ENCODE data around the gene C17orf50. TPM values are rescaled to one million over a fixed set of nuclear protein-coding genes. Genes with fewer than 3 reads are reported as not detected.

Gene C17orf50
- total and polyA plus RNA-seq, 2 of the 13 experiments (the other 11 are each of a cell fraction or from before 2014, with no cell fraction given): not detected

GRCh38 chr17:35745749-35746320, 14.9 kb upstream of the C17orf50 start:
- H4K20me1 ChIP-seq (ENCODE audit: insufficient read depth, low read length): no peaks in the 10 kb centered on the region
- H3K4me1 ChIP-seq (ENCODE audit: insufficient read depth, low read length): peaks cover 20% of the 10 kb centered on the region
- no TSS peak for BruUV-seq (replicated peaks)
- H3K79me2 ChIP-seq (ENCODE audit: insufficient read depth, low read length): no peaks in the 10 kb centered on the region
- no peak for TF ChIP-seq MTA1 (CRISPR knock-in tag; IDR thresholded peaks at IDR 0.05; ENCODE audit: borderline replicate concordance)
- intact Hi-C loops (cut with micrococcal nuclease; ENCODE audit: unreplicated experiment): loop anchor here (5.0 kb wide), 1 partner anchor 189 kb away; no protein-coding TSS in a partner anchor
- H3K9ac ChIP-seq (ENCODE audit: insufficient read depth, low read depth, low read length): no peak overlapping the region
- H2AFZ ChIP-seq (ENCODE audit: low read length): no peak overlapping the region
- ATAC-seq (no peak), FAIRE-seq (no peak), DNase-seq (ENCODE audit: low spot score) (no peak)
- POLR2A ChIA-PET: no interaction called here
- peaks cover 3 to 53% of the 10 kb centered on the region in 2 experiments; a peak in 4 of 5 replicates for H3K27me3 ChIP-seq (ENCODE audit: control insufficient read depth in 1 of 2, insufficient read depth in 2 of 2, low read length in 2 of 2)
- no peaks in the 10 kb centered on the region for H3K9me3 ChIP-seq (ENCODE audit: low read length)
- WGBS (ENCODE audit: low lambda C conversion rate): 6% methylated on average over 7 of the region's 15 CpGs
- no peak overlapping the region for H3K27ac ChIP-seq (ENCODE audit: extremely low read length, insufficient read depth, low read length)
- H3K4me2 ChIP-seq (ENCODE audit: low read depth, low read length): no peak overlapping the region
- no peak overlapping the region for H3K4me3 ChIP-seq (replicated peaks in 1 of 3; ENCODE audit: insufficient read depth in 1 of 3, low read depth in 2 of 3, low read length in 3 of 3)
- CTCF ChIA-PET (ENCODE audit: low intra/inter-chr PET ratio, low total read pairs): interaction anchor here (2.8 kb wide), 1 partner anchor 132 kb away, joined by 54 read pairs; no protein-coding TSS in a partner anchor
- no peaks in the 10 kb centered on the region for H3K36me3 ChIP-seq (replicated peaks in 1 of 2; ENCODE audit: control insufficient read depth in 1 of 2, insufficient read depth in 2 of 2, low read length in 2 of 2)
- in situ Hi-C loops (cut with HindIII; ENCODE audit: extremely low pct_ligation_motif_present, low pct_unique_long_range_greater_than_20kb): loop anchor here (5.0 to 25.0 kb wide), 3 partner anchors 134 to 434 kb away; no protein-coding TSS in a partner anchor

DNA sequence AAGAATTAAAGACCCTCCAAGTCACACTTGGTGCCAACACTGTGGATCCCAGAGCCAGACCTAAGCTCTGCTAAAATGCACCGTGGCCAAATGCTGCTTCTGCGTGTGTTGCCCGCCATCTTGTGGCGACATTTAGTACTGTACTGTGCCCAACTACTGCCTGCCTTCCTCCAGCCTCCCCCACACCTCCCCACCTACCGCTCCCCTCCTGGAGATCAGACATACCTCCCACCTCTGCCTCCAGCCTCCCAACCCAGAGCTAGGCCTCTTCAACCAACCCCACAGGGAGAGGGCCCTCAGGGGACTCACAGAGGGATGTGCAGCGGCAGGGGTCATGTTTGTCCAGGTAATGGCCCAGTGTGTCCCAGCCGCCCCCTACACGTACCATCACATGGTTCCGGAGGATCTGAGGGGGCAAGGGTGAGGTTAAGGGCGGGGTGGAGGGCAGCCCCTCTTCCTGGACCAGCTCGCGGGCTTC, 13.1 kb upstream of the C17orf50 start:
- peak; percentile 80 for ATAC-seq
- no peak overlapping the region for H2AFZ ChIP-seq (ENCODE audit: low read length)
- FAIRE-seq: no peak
- no peak overlapping the region for H3K27ac ChIP-seq (ENCODE audit: extremely low read length, insufficient read depth, low read length)
- no peaks in the 10 kb centered on the region for H3K79me2 ChIP-seq (ENCODE audit: insufficient read depth, low read length)
- CTCF ChIA-PET (ENCODE audit: low intra/inter-chr PET ratio, low total read pairs): interaction anchor here (0.9 to 2.8 kb wide), 3 partner anchors 17 to 435 kb away, joined by 3 to 54 read pairs (median 4); no protein-coding TSS in a partner anchor
- in situ Hi-C loops (cut with HindIII; ENCODE audit: extremely low pct_ligation_motif_present, low pct_unique_long_range_greater_than_20kb) (loop anchor here (5.0 to 25.0 kb wide), 3 partner anchors 135 to 435 kb away; no protein-coding TSS in a partner anchor), intact Hi-C loops (cut with micrococcal nuclease; ENCODE audit: unreplicated experiment) (loop anchor here (1.0 to 5.0 kb wide), 2 partner anchors 134 to 190 kb away; no protein-coding TSS in a partner anchor)
- no peak overlapping the region; the same call in 1 of the 2 replicates for H3K4me2 ChIP-seq (ENCODE audit: low read depth, low read length)
- peaks cover 3 to 62% of the 10 kb centered on the region in 2 experiments; a peak in 4 of 5 replicates for H3K27me3 ChIP-seq (ENCODE audit: control insufficient read depth in 1 of 2, insufficient read depth in 2 of 2, low read length in 2 of 2)
- no peak overlapping the region for H3K9ac ChIP-seq (ENCODE audit: insufficient read depth, low read depth, low read length)
- no TSS peak for BruUV-seq (replicated peaks)
- H3K4me3 ChIP-seq (replicated peaks in 1 of 3; ENCODE audit: insufficient read depth in 1 of 3, low read depth in 2 of 3, low read length in 3 of 3): peak overlapping the region in 1 of 3 experiments; percentile 4; a peak in 1 of 6 replicates
- DNase-seq (ENCODE audit: low spot score): peak; percentile 54
- POLR2A ChIA-PET: interaction anchor here (0.9 to 1.9 kb wide), 3 partner anchors 16 to 133 kb away, joined by 3 to 5 read pairs (median 3); partner anchors contain the start of genes RASL10B and TAF15
- H3K4me1 ChIP-seq (ENCODE audit: insufficient read depth, low read length): peaks cover 21% of the 10 kb centered on the region
- no peaks in the 10 kb centered on the region for H3K36me3 ChIP-seq (replicated peaks in 1 of 2; ENCODE audit: control insufficient read depth in 1 of 2, insufficient read depth in 2 of 2, low read length in 2 of 2)
- no peaks in the 10 kb centered on the region for H4K20me1 ChIP-seq (ENCODE audit: insufficient read depth, low read length)
- WGBS (ENCODE audit: low lambda C conversion rate): 4% methylated on average over 9 of the region's 12 CpGs
- no peaks in the 10 kb centered on the region for H3K9me3 ChIP-seq (ENCODE audit: low read length)
- TF ChIP-seq ZNF33B (CRISPR knock-in tag; IDR thresholded peaks at IDR 0.05) (no peak), TMF1 (CRISPR knock-in tag; IDR thresholded peaks at IDR 0.05; ENCODE audit: low read depth) (no peak), ZNF788 (CRISPR knock-in tag; IDR thresholded peaks at IDR 0.05; ENCODE audit: borderline replicate concordance) (no peak), ZNF230 (CRISPR knock-in tag; IDR thresholded peaks at IDR 0.05) (0 out of 2 replicates have a peak, but pooled peaks have one; percentile 40), TEAD3 (CRISPR knock-in tag; optimal IDR thresholded peaks at IDR 0.05; ENCODE audit: borderline replicate concordance) (peak; percentile 45), ZNF564 (CRISPR knock-in tag; IDR thresholded peaks at IDR 0.05) (no peak), THYN1 (CRISPR knock-in tag; IDR thresholded peaks at IDR 0.05; ENCODE audit: borderline replicate concordance, low read depth) (no peak), STAG1 (CRISPR knock-in tag; IDR thresholded peaks at IDR 0.05) (peak; percentile 95), KLF9 (CRISPR knock-in tag; IDR thresholded peaks at IDR 0.05; ENCODE audit: low read depth) (no peak), GTF3A (CRISPR knock-in tag; conservative IDR thresholded peaks at IDR 0.05) (0 out of 2 replicates have a peak, but pooled peaks have one; percentile 37), MAFF (IDR thresholded peaks at IDR 0.05; ENCODE audit: low read depth, low read length) (0 out of 2 replicates have a peak, but pooled peaks have one; percentile 20), IRF2 (CRISPR knock-in tag; IDR thresholded peaks at IDR 0.05) (0 out of 2 replicates have a peak, but pooled peaks have one; percentile 23), SUZ12 (IDR thresholded peaks at IDR 0.05; ENCODE audit: low read depth, low read length) (no peak), FOXM1 (CRISPR knock-in tag; IDR thresholded peaks at IDR 0.05) (no peak), ATF1 (CRISPR knock-in tag; IDR thresholded peaks at IDR 0.05) (no peak)
- TF ChIP-seq, protein P1, sequence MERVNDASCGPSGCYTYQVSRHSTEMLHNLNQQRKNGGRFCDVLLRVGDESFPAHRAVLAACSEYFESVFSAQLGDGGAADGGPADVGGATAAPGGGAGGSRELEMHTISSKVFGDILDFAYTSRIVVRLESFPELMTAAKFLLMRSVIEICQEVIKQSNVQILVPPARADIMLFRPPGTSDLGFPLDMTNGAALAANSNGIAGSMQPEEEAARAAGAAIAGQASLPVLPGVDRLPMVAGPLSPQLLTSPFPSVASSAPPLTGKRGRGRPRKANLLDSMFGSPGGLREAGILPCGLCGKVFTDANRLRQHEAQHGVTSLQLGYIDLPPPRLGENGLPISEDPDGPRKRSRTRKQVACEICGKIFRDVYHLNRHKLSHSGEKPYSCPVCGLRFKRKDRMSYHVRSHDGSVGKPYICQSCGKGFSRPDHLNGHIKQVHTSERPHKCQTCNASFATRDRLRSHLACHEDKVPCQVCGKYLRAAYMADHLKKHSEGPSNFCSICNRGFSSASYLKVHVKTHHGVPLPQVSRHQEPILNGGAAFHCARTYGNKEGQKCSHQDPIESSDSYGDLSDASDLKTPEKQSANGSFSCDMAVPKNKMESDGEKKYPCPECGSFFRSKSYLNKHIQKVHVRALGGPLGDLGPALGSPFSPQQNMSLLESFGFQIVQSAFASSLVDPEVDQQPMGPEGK (CRISPR knock-in tag; IDR thresholded peaks at IDR 0.05): peak; percentile 28; the same call in 1 of the 2 replicates
